Gastroesophageal sphincter (tissue), 3 donors: ENCODE data around the gene ABHD5.

Experiments
- POLR2A ChIP-seq, 2 donors: fragments of 450-650 bp; IDR thresholded peaks; one replicate each; pipeline ENCODE4 v1.6.1; 2017; ENCODE audit warnings: antibody characterized with exemption in 2 of 2, mild to moderate bottlenecking in 2 of 2, moderate library complexity in 1 of 2
- POLR2AphosphoS5 ChIP-seq: sonication (generic); formaldehyde crosslinking; IDR thresholded peaks from one replicate; pipeline ENCODE4 v1.6.1; 2017; ENCODE audit warnings: antibody characterized with exemption
- TF ChIP-seq, protein P1 (sequence below), 4 experiments: fragments of 200-600 bp in 2 of 4; fragments of 450-650 bp in 2 of 4; sonication (generic) in 1 of 4; IDR thresholded peaks; one replicate each; pipeline ENCODE4 v1.5.1; 2017 to 2019; ENCODE audit warnings: antibody characterized with exemption in 4 of 4, mild to moderate bottlenecking in 2 of 4, moderate library complexity in 2 of 4

DNA sequence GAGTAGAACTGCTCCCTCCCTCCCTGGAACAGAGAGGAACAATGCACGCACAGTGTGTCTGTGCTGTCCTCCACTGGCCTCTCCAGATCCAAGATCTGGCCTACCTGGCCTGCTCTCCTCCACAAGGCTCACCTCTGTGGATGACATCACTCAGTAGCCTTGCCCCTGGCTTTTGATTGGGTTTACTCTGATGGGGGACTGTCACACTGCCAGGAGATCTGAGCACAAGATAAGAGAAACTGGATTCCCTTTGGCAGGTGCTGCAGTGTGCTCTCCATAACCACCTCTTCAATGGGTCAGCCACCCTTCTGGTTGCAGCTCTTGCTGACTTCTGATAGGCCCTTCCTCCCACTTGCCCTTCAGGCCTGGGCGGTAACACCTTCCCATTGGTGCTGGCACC, 46.3 kb upstream of the ABHD5 start:
- TF ChIP-seq, protein P1, sequence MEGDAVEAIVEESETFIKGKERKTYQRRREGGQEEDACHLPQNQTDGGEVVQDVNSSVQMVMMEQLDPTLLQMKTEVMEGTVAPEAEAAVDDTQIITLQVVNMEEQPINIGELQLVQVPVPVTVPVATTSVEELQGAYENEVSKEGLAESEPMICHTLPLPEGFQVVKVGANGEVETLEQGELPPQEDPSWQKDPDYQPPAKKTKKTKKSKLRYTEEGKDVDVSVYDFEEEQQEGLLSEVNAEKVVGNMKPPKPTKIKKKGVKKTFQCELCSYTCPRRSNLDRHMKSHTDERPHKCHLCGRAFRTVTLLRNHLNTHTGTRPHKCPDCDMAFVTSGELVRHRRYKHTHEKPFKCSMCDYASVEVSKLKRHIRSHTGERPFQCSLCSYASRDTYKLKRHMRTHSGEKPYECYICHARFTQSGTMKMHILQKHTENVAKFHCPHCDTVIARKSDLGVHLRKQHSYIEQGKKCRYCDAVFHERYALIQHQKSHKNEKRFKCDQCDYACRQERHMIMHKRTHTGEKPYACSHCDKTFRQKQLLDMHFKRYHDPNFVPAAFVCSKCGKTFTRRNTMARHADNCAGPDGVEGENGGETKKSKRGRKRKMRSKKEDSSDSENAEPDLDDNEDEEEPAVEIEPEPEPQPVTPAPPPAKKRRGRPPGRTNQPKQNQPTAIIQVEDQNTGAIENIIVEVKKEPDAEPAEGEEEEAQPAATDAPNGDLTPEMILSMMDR (IDR thresholded peaks at IDR 0.05) = no peak
- TF ChIP-seq POLR2A (IDR thresholded peaks at IDR 0.05) (no peak), POLR2AphosphoS5 (no peak)
